ENCODE results near the gene DDX1. TPM values are rescaled to one million over a fixed set of nuclear protein-coding genes. Genes with fewer than 3 reads are reported as not detected.

The DDX1 gene
- total RNA-seq, 1 experiment from 2014 or later, result 70.7 TPM

GRCh38 chr2:15547115-15547876, 44.4 kb upstream of the DDX1 start:
- Histone ChIP-seq H3K36me3 (ENCODE audit: low read depth) (peaks cover 6% of the 10 kb centered on the region; the same call in 1 of the 2 replicates), H2AFZ (no peak overlapping the region), H3K9me3 (ENCODE audit: insufficient read depth, low read depth) (no peaks in the 10 kb centered on the region), H3K27me3 (ENCODE audit: insufficient read depth, low read depth) (no peaks in the 10 kb centered on the region), H3K4me2 (no peak overlapping the region), H3K4me3 (no peak overlapping the region), H3K4me1 (replicated peaks; ENCODE audit: insufficient read depth) (no peaks in the 10 kb centered on the region), H4K20me1 (ENCODE audit: insufficient read depth) (no peaks in the 10 kb centered on the region), H3K79me2 (ENCODE audit: low read depth) (no peaks in the 10 kb centered on the region), H3K9me2 (ENCODE audit: insufficient read depth) (no peaks in the 10 kb centered on the region), H3K27ac (no peak overlapping the region), H3F3A (ENCODE audit: insufficient read depth, low read depth) (no peaks in the 10 kb centered on the region)
- BruUV-seq (replicated peaks), result no TSS peak
- CTCF ChIA-PET, result no interaction called here
- TF ChIP-seq CTCF (conservative IDR thresholded peaks at IDR 0.05), result no peak
- TF ChIP-seq EZH2 (IDR thresholded peaks at IDR 0.05; ENCODE audit: low read depth), result no peak
- POLR2A ChIA-PET (ENCODE audit: unreplicated experiment), result no interaction called here
- DNase-seq, result no peak
- intact Hi-C loops (cut with micrococcal nuclease; ENCODE audit: unreplicated experiment), result no loop called here

GRCh38 chr2:15548974-15549373, 42.7 kb upstream of the DDX1 start:
- no peak for DNase-seq
- Histone ChIP-seq H3K4me1 (replicated peaks; ENCODE audit: insufficient read depth) (no peaks in the 10 kb centered on the region), H3K4me3 (no peak overlapping the region), H2AFZ (no peak overlapping the region), H3F3A (ENCODE audit: insufficient read depth, low read depth) (no peaks in the 10 kb centered on the region), H3K27me3 (ENCODE audit: insufficient read depth, low read depth) (no peaks in the 10 kb centered on the region), H3K79me2 (ENCODE audit: low read depth) (no peaks in the 10 kb centered on the region), H3K36me3 (ENCODE audit: low read depth) (peaks cover 6% of the 10 kb centered on the region; the same call in 1 of the 2 replicates), H3K4me2 (no peak overlapping the region), H3K9me2 (ENCODE audit: insufficient read depth) (no peaks in the 10 kb centered on the region), H3K9me3 (ENCODE audit: insufficient read depth, low read depth) (no peaks in the 10 kb centered on the region), H3K27ac (no peak overlapping the region), H4K20me1 (ENCODE audit: insufficient read depth) (no peaks in the 10 kb centered on the region)
- POLR2A ChIA-PET (ENCODE audit: unreplicated experiment), result no interaction called here
- CTCF ChIA-PET, result no interaction called here
- BruUV-seq (replicated peaks), result no TSS peak
- TF ChIP-seq CTCF (conservative IDR thresholded peaks at IDR 0.05), result no peak
- TF ChIP-seq EZH2 (IDR thresholded peaks at IDR 0.05; ENCODE audit: low read depth), result no peak
- intact Hi-C loops (cut with micrococcal nuclease; ENCODE audit: unreplicated experiment), result no loop called here

GRCh38 chr2:15553519-15553918, 38.1 kb upstream of the DDX1 start:
- POLR2A ChIA-PET (ENCODE audit: unreplicated experiment), result no interaction called here

More at GRCh38 chr2:15553519-15553918, 38.1 kb upstream of the DDX1 start:
- TF ChIP-seq EZH2 (IDR thresholded peaks at IDR 0.05; ENCODE audit: low read depth) (no peak), CTCF (conservative IDR thresholded peaks at IDR 0.05) (no peak)
- H3K9me3 ChIP-seq (ENCODE audit: insufficient read depth, low read depth), result no peaks in the 10 kb centered on the region
- H3F3A ChIP-seq (ENCODE audit: insufficient read depth, low read depth), result no peaks in the 10 kb centered on the region
- peaks cover 19% of the 10 kb centered on the region for H3K79me2 ChIP-seq (ENCODE audit: low read depth)
- peaks cover 6% of the 10 kb centered on the region; the same call in 1 of the 2 replicates for H3K36me3 ChIP-seq (ENCODE audit: low read depth)
- intact Hi-C loops (cut with micrococcal nuclease; ENCODE audit: unreplicated experiment), result no loop called here
- no peaks in the 10 kb centered on the region for H3K4me1 ChIP-seq (replicated peaks; ENCODE audit: insufficient read depth)
- no TSS peak for BruUV-seq (replicated peaks)
- no peaks in the 10 kb centered on the region for H3K9me2 ChIP-seq (ENCODE audit: insufficient read depth)
- no peak overlapping the region for H3K4me3 ChIP-seq
- no peak for DNase-seq
- H3K27ac ChIP-seq, result no peak overlapping the region
- no peaks in the 10 kb centered on the region for H3K27me3 ChIP-seq (ENCODE audit: insufficient read depth, low read depth)
- CTCF ChIA-PET, result no interaction called here
- H2AFZ ChIP-seq, result no peak overlapping the region
- H4K20me1 ChIP-seq (ENCODE audit: insufficient read depth), result no peaks in the 10 kb centered on the region
- H3K4me2 ChIP-seq, result no peak overlapping the region
